ENCODE data around the gene LRRC75A.
A peak's percentile ranks its signal among the peaks of the same experiment; 100 is the strongest.
"Not testable (repeated sequence)": the region's sequence is repeated elsewhere in the genome, so short reads cannot be mapped to it uniquely, and the experiment has no call there.

LRRC75A gene

GRCh38 chr17:16491703-16492612, at the start of gene LRRC75A:
LRRC75A (minus strand) TSS chr17:16492193; CDS start chr17:16491990, 203 bp downstream.
- peak; percentile 83 to 85 for ATAC-seq

- ATAC-seq, result no peak
These were observed 45.1 kb upstream of the LRRC75A start for GRCh38 chr17:16537130-16537458.

GRCh38 chr17:16534236-16534635, 42.2 kb upstream of the LRRC75A start:
- no peak for ATAC-seq

GRCh38 chr17:16529906-16530305, 37.9 kb upstream of the LRRC75A start:
- no peak for ATAC-seq

- no peak for ATAC-seq
These were observed 35.3 kb upstream of the LRRC75A start for GRCh38 chr17:16527298-16527697.

- not testable (repeated sequence) for ATAC-seq
These were observed 33.6 kb upstream of the LRRC75A start for GRCh38 chr17:16525556-16525955.

GRCh38 chr17:16521070-16521727, 29.2 kb upstream of the LRRC75A start:
- ATAC-seq, result peak; percentile 82 to 88

- no peak for ATAC-seq
These were observed 27.0 kb upstream of the LRRC75A start for GRCh38 chr17:16519021-16519420.

- ATAC-seq, result no peak
These were observed 25.5 kb upstream of the LRRC75A start for GRCh38 chr17:16517477-16517876.

GRCh38 chr17:16516594-16517051, 24.6 kb upstream of the LRRC75A start:
- no peak for ATAC-seq

GRCh38 chr17:16515933-16516332, 23.9 kb upstream of the LRRC75A start:
- ATAC-seq, result no peak

GRCh38 chr17:16513873-16514272, 21.9 kb upstream of the LRRC75A start:
- ATAC-seq, result no peak

GRCh38 chr17:16512011-16512410, 20.0 kb upstream of the LRRC75A start:
- no peak for ATAC-seq

GRCh38 chr17:16511593-16511992, 19.6 kb upstream of the LRRC75A start:
- ATAC-seq, result no peak

GRCh38 chr17:16507918-16508533, 16.0 kb upstream of the LRRC75A start:
- ATAC-seq, result no peak

- ATAC-seq, result no peak
These were observed 14.2 kb upstream of the LRRC75A start for GRCh38 chr17:16506188-16506587.

- no peak for ATAC-seq
These were observed 13.0 kb upstream of the LRRC75A start for GRCh38 chr17:16504984-16505383.

GRCh38 chr17:16496820-16497489, 5.0 kb upstream of the LRRC75A start:
- ATAC-seq, result no peak

GRCh38 chr17:16495980-16496819, 4.2 kb upstream of the LRRC75A start:
- no peak for ATAC-seq

GRCh38 chr17:16495561-16495960, 3.6 kb upstream of the LRRC75A start:
- no peak for ATAC-seq

GRCh38 chr17:16494059-16494458, 2.1 kb upstream of the LRRC75A start:
- ATAC-seq, result no peak

- no peak for ATAC-seq
These were observed 1.6 kb upstream of the LRRC75A start for GRCh38 chr17:16493531-16494046.

Measured in activated CD4-positive, CD25-positive, alpha-beta regulatory T cell treated with anti-CD3 and anti-CD28 coated beads, Interleukin-2, amount 50 U/mL, for 24 hours (primary cell).